ACC112 (cell line): ENCODE measurements around the gene NPAS3.

Experiments used
- H2AFZ ChIP-seq: fragments of 200-600 bp; sonication (generic); one replicate; pipeline ENCODE4 v1.6.0; 2017; ENCODE audit warnings: antibody characterized with exemption, low read length; ENCODE audit not compliant: unreplicated experiment
- H3K27ac ChIP-seq: fragments of 200-600 bp; sonication (generic); 2 replicates; pipeline ENCODE4 v1.5.1; 2014; ENCODE audit warnings: low read depth, mild to moderate bottlenecking, antibody characterized with exemption, low read length, moderate library complexity
- H3K27me3 ChIP-seq: fragments of 200-600 bp; sonication (generic); 2 replicates; pipeline ENCODE4 v1.6.1; 2014; ENCODE audit warnings: mild to moderate bottlenecking, antibody characterized with exemption, low read length, moderate library complexity, mixed read lengths; ENCODE audit not compliant: insufficient read depth
- H3K36me3 ChIP-seq: fragments of 200-600 bp; sonication (generic); 2 replicates; pipeline ENCODE4 v1.6.1; 2016; ENCODE audit warnings: mild to moderate bottlenecking, antibody characterized with exemption, low read length, moderate library complexity, mixed read lengths; ENCODE audit not compliant: insufficient read depth
- H3K4me1 ChIP-seq: fragments of 200-600 bp; sonication (generic); one replicate; pipeline ENCODE4 v1.6.1; 2016; ENCODE audit warnings: low read length, mixed read lengths; ENCODE audit not compliant: insufficient read depth, unreplicated experiment, control insufficient read depth
- H3K4me3 ChIP-seq: fragments of 200-600 bp; sonication (generic); 2 replicates; pipeline ENCODE4 v1.5.1; 2014; ENCODE audit warnings: mild to moderate bottlenecking, low read depth, low read length
- H3K79me2 ChIP-seq: fragments of 200-600 bp; sonication (generic); one replicate; pipeline ENCODE4 v1.6.0; 2016; ENCODE audit warnings: low read length; ENCODE audit not compliant: control insufficient read depth, unreplicated experiment, insufficient read depth

The NPAS3 gene

GRCh38 chr14:33704481-33704880 is 765.8 kb downstream of the NPAS3 start:
- no peaks in the 10 kb centered on the region for H3K79me2 ChIP-seq
- H2AFZ ChIP-seq, result no peak overlapping the region
- no peak overlapping the region for H3K4me3 ChIP-seq
- no peaks in the 10 kb centered on the region for H3K4me1 ChIP-seq
- no peaks in the 10 kb centered on the region for H3K36me3 ChIP-seq
- H3K27me3 ChIP-seq, result no peaks in the 10 kb centered on the region
- H3K27ac ChIP-seq, result no peak overlapping the region

GRCh38 chr14:33705490-33705889 is 766.8 kb downstream of the NPAS3 start:
- no peaks in the 10 kb centered on the region for H3K36me3 ChIP-seq
- no peak overlapping the region for H3K27ac ChIP-seq
- H3K79me2 ChIP-seq, result no peaks in the 10 kb centered on the region
- no peaks in the 10 kb centered on the region for H3K27me3 ChIP-seq
- H3K4me3 ChIP-seq, result no peak overlapping the region
- H2AFZ ChIP-seq, result no peak overlapping the region
- no peaks in the 10 kb centered on the region for H3K4me1 ChIP-seq

- Histone ChIP-seq H3K36me3 (no peaks in the 10 kb centered on the region), H2AFZ (no peak overlapping the region), H3K79me2 (no peaks in the 10 kb centered on the region), H3K27me3 (no peaks in the 10 kb centered on the region), H3K4me3 (no peak overlapping the region), H3K4me1 (no peaks in the 10 kb centered on the region), H3K27ac (no peak overlapping the region)
These were observed 769.0 kb downstream of the NPAS3 start for GRCh38 chr14:33707716-33708115.

GRCh38 chr14:33709283-33709682 is 770.6 kb downstream of the NPAS3 start:
- no peaks in the 10 kb centered on the region for H3K36me3 ChIP-seq
- no peaks in the 10 kb centered on the region for H3K4me1 ChIP-seq
- H3K27ac ChIP-seq, result no peak overlapping the region
- H3K79me2 ChIP-seq, result no peaks in the 10 kb centered on the region
- no peak overlapping the region for H2AFZ ChIP-seq
- no peaks in the 10 kb centered on the region for H3K27me3 ChIP-seq
- H3K4me3 ChIP-seq, result no peak overlapping the region

- Histone ChIP-seq H3K36me3 (no peaks in the 10 kb centered on the region), H2AFZ (no peak overlapping the region), H3K4me1 (peaks cover 2% of the 10 kb centered on the region), H3K27ac (no peak overlapping the region), H3K27me3 (no peaks in the 10 kb centered on the region), H3K79me2 (no peaks in the 10 kb centered on the region), H3K4me3 (no peak overlapping the region)
These were observed 771.0 kb downstream of the NPAS3 start for GRCh38 chr14:33709711-33710110.

DNA sequence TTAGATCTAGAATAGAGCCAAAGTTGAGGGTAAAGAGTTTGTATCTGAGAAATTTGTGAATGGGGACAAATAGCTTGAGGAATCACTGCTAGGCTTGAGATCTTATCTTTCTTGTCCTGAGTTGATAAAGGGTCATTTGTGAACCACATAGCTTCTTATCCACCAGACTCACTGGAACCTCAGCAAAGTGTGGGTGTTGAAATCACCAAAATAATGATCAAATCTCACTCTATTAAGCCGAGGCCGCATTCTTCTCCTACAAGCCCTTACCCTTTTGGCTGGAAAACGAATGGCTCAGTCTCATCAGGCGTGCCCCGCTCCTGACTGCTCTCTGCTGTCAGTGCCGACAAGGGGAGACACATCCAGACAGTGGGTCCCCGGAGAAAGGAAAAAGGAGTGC is 771.6 kb downstream of the NPAS3 start:
- Histone ChIP-seq H3K27me3 (no peaks in the 10 kb centered on the region), H3K27ac (no peak overlapping the region), H3K36me3 (no peaks in the 10 kb centered on the region), H3K79me2 (no peaks in the 10 kb centered on the region), H3K4me1 (peaks cover 7% of the 10 kb centered on the region), H3K4me3 (no peak overlapping the region), H2AFZ (no peak overlapping the region)

- H3K27me3 ChIP-seq, result no peaks in the 10 kb centered on the region
- H3K4me1 ChIP-seq, result peaks cover 10% of the 10 kb centered on the region
- no peaks in the 10 kb centered on the region for H3K79me2 ChIP-seq
- no peak overlapping the region for H2AFZ ChIP-seq
- H3K4me3 ChIP-seq, result no peak overlapping the region
- no peaks in the 10 kb centered on the region for H3K36me3 ChIP-seq
- no peak overlapping the region for H3K27ac ChIP-seq
These were observed 772.5 kb downstream of the NPAS3 start for GRCh38 chr14:33711194-33711593.

GRCh38 chr14:33711811-33712216 is 773.1 kb downstream of the NPAS3 start:
- Histone ChIP-seq H3K36me3 (no peaks in the 10 kb centered on the region), H3K4me1 (peaks cover 10% of the 10 kb centered on the region), H3K27me3 (no peaks in the 10 kb centered on the region), H2AFZ (no peak overlapping the region), H3K4me3 (no peak overlapping the region), H3K27ac (no peak overlapping the region), H3K79me2 (no peaks in the 10 kb centered on the region)

DNA sequence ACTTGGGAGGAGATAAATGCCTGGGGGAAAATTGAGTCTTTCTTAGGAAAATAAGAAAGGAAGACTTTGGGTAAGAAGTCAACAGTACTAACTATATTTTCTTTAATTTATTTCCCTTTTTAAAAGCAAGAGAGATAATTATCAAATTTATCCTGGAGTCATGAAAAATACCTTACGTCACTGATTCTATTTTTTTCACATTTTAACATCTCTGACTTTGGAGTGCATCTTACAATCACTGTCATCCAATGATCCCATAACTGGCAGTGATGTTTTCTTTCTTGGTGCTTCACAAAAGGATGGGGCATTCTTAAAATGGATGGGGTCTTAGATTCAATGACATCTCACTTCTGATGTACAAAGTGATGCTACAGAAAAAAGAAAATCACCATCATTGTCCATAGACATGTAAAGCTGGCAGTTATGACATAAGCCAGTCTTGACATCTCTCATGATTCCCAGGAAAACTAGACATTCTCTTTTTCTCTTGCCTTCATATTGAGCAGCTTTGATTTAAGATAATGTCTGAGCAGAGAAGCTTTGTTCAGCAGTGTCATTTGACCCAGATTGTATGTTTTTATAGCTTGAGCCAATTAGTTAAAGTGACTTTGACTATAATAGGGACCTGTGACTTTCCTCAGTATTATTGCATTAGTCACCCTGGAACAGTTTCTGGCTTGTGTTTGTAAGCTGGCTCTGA is 776.0 kb downstream of the NPAS3 start:
- Histone ChIP-seq H3K27ac (no peak overlapping the region), H3K79me2 (no peaks in the 10 kb centered on the region), H3K4me1 (peaks cover 10% of the 10 kb centered on the region)

GRCh38 chr14:33715227-33715528 is 776.5 kb downstream of the NPAS3 start:
- no peaks in the 10 kb centered on the region for H3K36me3 ChIP-seq
- no peak overlapping the region for H3K27ac ChIP-seq
- H3K27me3 ChIP-seq, result no peaks in the 10 kb centered on the region
- H3K4me3 ChIP-seq, result no peak overlapping the region
- H2AFZ ChIP-seq, result no peak overlapping the region
- H3K79me2 ChIP-seq, result no peaks in the 10 kb centered on the region
- H3K4me1 ChIP-seq, result peaks cover 10% of the 10 kb centered on the region

More for the DNA sequence above, 776.0 kb downstream of the NPAS3 start:
- no peak overlapping the region for H3K4me3 ChIP-seq
- H3K36me3 ChIP-seq, result no peaks in the 10 kb centered on the region
- H2AFZ ChIP-seq, result no peak overlapping the region
- H3K27me3 ChIP-seq, result no peaks in the 10 kb centered on the region

- H3K4me1 ChIP-seq, result peaks cover 10% of the 10 kb centered on the region
- H3K27ac ChIP-seq, result no peak overlapping the region
- no peak overlapping the region for H2AFZ ChIP-seq
- no peaks in the 10 kb centered on the region for H3K27me3 ChIP-seq
- no peaks in the 10 kb centered on the region for H3K79me2 ChIP-seq
- H3K4me3 ChIP-seq, result no peak overlapping the region
- no peaks in the 10 kb centered on the region for H3K36me3 ChIP-seq
These were observed 778.2 kb downstream of the NPAS3 start for GRCh38 chr14:33716921-33717320.
